Measurements from ENCODE around the gene SDR42E2. TPM values are rescaled to one million over a fixed set of nuclear protein-coding genes. Genes with fewer than 3 reads are reported as not detected.

Gene SDR42E2
- polyA plus RNA-seq, 1 of the 3 experiments (the other 2 are of a cell fraction) = not detected

GRCh38 chr16:22123146-22123545 lies 39.2 kb upstream of the SDR42E2 start:
- H3F3A ChIP-seq (replicated peaks; ENCODE audit: insufficient read depth) = no peaks in the 10 kb centered on the region
- ChIA-PET POLR2A (no interaction called here), CTCF (no interaction called here)
- H3K4me3 ChIP-seq (ENCODE audit: low read depth in 2 of 2, low read length in 1 of 2) = no peak overlapping the region
- no peaks in the 10 kb centered on the region; the same call in 1 of the 2 replicates for H3K27me3 ChIP-seq (ENCODE audit: insufficient read depth)
- 29% methylated on average over 3 of the region's 3 CpGs for WGBS (ENCODE audit: low lambda C conversion rate)
- H3K9ac ChIP-seq = no peak overlapping the region
- no peak overlapping the region for H2AFZ ChIP-seq (ENCODE audit: low read depth)
- H3K9me2 ChIP-seq = no peaks in the 10 kb centered on the region
- no peaks in the 10 kb centered on the region for H3K36me3 ChIP-seq (replicated peaks in 1 of 2; ENCODE audit: control insufficient read depth in 1 of 2, insufficient read depth in 2 of 2, low read length in 1 of 2)
- H3K4me1 ChIP-seq (ENCODE audit: control insufficient read depth in 1 of 2, insufficient read depth in 2 of 2, low read depth in 1 of 2, low read length in 1 of 2) = no peaks in the 10 kb centered on the region
- H3K9me3 ChIP-seq = no peaks in the 10 kb centered on the region
- H3K27ac ChIP-seq (ENCODE audit: low read depth in 2 of 2, low read length in 1 of 2) = no peak overlapping the region
- no peak for DNase-seq
- TF ChIP-seq TEAD4 (IDR thresholded peaks at IDR 0.05; ENCODE audit: borderline replicate concordance, insufficient read depth) (no peak), PBX3 (IDR thresholded peaks at IDR 0.05) (no peak), IRF3 (IDR thresholded peaks at IDR 0.05; ENCODE audit: low read depth, low read length) (no peak), ELF1 (IDR thresholded peaks at IDR 0.05) (no peak), TAF1 (IDR thresholded peaks at IDR 0.05; ENCODE audit: borderline replicate concordance, low read depth, low read length) (no peak), POLR2AphosphoS5 (IDR thresholded peaks at IDR 0.05; ENCODE audit: low read depth, low read length) (no peak), CTCF (IDR thresholded peaks at IDR 0.05) (no peak), RFX5 (IDR thresholded peaks at IDR 0.05; ENCODE audit: low read length) (no peak), GATA2 (CRISPR knock-in tag; IDR thresholded peaks at IDR 0.05) (no peak), USF1 (IDR thresholded peaks at IDR 0.05; ENCODE audit: borderline replicate concordance, low read depth) (no peak), FOXJ3 (CRISPR knock-in tag; IDR thresholded peaks at IDR 0.05) (no peak)
- no peak overlapping the region for H3K4me2 ChIP-seq
- H4K20me1 ChIP-seq (ENCODE audit: insufficient read depth) = no peaks in the 10 kb centered on the region
- H3K79me2 ChIP-seq (ENCODE audit: insufficient read depth) = no peaks in the 10 kb centered on the region

- no peak overlapping the region for H3K4me2 ChIP-seq
- DNase-seq = no peak
- ChIA-PET POLR2A (no interaction called here), CTCF (no interaction called here)
- H3K9me3 ChIP-seq = no peaks in the 10 kb centered on the region
- H3K4me1 ChIP-seq (ENCODE audit: control insufficient read depth in 1 of 2, insufficient read depth in 2 of 2, low read depth in 1 of 2, low read length in 1 of 2) = no peaks in the 10 kb centered on the region
- H3K79me2 ChIP-seq (ENCODE audit: insufficient read depth) = no peaks in the 10 kb centered on the region
- WGBS (ENCODE audit: low lambda C conversion rate) = 82% methylated on average over 7 of the region's 7 CpGs
- no peaks in the 10 kb centered on the region for H3F3A ChIP-seq (replicated peaks; ENCODE audit: insufficient read depth)
- H4K20me1 ChIP-seq (ENCODE audit: insufficient read depth) = no peaks in the 10 kb centered on the region
- H3K9ac ChIP-seq = no peak overlapping the region
- no peaks in the 10 kb centered on the region for H3K9me2 ChIP-seq
- H3K27ac ChIP-seq (ENCODE audit: low read depth in 2 of 2, low read length in 1 of 2) = no peak overlapping the region
- H3K36me3 ChIP-seq (replicated peaks in 1 of 2; ENCODE audit: control insufficient read depth in 1 of 2, insufficient read depth in 2 of 2, low read length in 1 of 2) = no peaks in the 10 kb centered on the region
- no peak overlapping the region for H2AFZ ChIP-seq (ENCODE audit: low read depth)
- H3K4me3 ChIP-seq (ENCODE audit: low read depth in 2 of 2, low read length in 1 of 2) = no peak overlapping the region
- H3K27me3 ChIP-seq (ENCODE audit: insufficient read depth) = no peaks in the 10 kb centered on the region; the same call in 1 of the 2 replicates
- TF ChIP-seq POLR2AphosphoS5 (IDR thresholded peaks at IDR 0.05; ENCODE audit: low read depth, low read length) = no peak
- no peak for TF ChIP-seq USF2 (IDR thresholded peaks at IDR 0.05; ENCODE audit: borderline replicate concordance, low read depth, low read length)
- no peak for TF ChIP-seq PBX3 (IDR thresholded peaks at IDR 0.05)
- no peak for TF ChIP-seq USF1 (IDR thresholded peaks at IDR 0.05; ENCODE audit: borderline replicate concordance, low read depth)
- TF ChIP-seq REST (IDR thresholded peaks at IDR 0.05; ENCODE audit: low read depth, low read length) = no peak
Observed at GRCh38 chr16:22123759-22124490, 38.4 kb upstream of the SDR42E2 start.

All from SK-N-SH (cell line).